Measurements from ENCODE around the gene ELMO1.

ELMO1 gene

DNA sequence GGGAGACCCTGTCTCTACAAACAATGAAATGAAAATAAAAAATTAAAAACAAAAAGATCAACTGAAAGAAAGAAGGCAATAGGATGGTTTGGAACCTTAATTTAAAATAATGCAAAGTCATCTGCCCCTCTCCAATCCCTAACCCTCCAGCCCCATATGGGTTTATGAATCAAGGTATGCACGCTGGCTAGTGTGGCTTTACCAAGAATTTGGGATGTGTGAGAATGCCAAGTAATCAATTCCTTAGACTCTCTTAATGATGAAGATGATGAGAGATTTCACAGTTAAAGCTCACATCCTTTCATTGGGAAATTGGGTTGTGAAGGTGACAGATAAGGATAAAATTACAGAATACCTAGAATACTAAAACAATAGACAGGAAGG is 577.3 kb downstream of the ELMO1 start:
- no peak for DNase-seq (ENCODE audit: low spot score)

DNA sequence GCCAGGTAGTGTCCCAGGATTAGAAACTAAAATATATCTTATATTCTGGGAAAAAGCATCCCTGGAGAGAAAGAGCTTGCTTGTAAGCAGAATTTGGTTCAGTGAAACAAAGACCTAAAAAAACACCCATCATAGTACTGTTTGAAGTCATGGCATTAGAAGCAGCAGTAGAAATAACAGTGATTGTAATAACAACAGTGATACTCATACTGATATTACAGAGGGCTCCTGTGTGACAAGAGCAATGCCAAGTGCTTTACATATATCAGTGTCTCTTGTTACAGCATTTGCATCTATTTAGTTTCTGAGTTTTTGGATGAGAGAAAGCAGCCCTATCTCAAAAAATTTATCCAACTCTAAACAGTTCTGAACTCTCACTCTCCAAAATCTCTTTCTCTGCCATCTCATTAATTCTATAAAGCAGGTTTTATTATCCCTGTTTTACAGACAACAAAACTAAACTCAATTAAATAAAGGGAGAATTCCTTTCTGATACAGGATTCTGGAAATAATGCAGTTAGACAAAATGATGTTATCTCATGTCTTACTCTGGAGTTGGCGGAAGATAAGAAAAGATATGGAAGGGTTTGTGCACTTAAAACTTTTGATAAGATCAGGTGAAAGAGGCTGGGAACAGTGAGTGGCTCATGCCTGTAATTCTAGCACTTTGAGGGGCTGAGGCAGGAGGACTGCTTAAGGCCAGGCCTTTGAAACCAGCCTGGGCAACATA is 577.9 kb downstream of the ELMO1 start:
- DNase-seq (ENCODE audit: low spot score): no peak

DNA sequence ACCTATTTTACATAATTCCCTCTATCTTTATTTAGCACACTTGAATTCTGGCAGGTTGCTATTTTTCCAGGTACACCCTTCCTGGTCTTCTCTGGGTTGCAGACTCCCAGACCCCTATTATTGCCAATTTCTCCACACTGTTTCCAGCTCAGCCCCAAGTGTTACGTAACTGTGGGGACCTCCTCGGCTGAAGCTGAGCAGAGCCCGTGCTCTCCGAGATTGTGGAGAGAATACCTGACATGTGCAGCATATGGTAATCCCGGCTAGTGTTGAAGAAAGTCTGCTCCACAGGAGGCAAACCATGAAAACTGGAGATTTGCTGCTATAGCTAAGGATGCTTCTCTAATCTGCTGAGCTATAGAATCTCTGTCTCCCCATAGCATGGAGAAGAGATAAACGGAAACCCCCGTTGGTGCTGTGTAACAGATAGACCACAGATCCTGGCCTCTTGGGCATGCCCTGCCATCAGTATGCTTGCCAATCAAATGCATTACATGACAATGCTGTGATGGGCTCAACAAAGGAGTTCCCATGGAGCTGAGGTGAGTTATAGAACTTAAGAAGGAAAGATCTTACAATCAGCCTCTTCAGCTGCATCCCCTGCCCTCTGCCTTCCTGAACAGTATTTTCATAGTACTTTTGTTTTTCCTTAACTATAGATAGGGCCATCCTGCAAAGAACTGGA is 579.8 kb downstream of the ELMO1 start:
- DNase-seq (ENCODE audit: low spot score): no peak

DNA sequence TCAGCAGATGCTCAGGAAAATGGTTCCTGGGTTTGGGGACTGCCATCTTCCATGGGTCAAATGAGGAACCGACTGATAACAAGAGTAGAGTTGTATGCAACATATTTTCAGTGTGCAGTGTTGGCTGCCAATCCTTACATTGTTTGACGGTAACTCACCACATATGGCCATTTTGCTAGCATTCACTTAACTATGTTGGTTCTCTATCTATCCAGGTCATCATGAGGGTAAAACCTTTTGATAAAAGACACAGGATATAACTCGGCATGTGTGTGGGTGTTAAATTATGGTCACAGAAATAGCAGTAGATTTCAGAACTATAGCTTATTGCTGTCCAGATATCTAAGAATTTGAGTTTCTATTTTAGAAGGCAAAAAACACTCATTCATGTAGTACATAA is 583.6 kb downstream of the ELMO1 start:
- no peak for DNase-seq (ENCODE audit: low spot score)

DNA sequence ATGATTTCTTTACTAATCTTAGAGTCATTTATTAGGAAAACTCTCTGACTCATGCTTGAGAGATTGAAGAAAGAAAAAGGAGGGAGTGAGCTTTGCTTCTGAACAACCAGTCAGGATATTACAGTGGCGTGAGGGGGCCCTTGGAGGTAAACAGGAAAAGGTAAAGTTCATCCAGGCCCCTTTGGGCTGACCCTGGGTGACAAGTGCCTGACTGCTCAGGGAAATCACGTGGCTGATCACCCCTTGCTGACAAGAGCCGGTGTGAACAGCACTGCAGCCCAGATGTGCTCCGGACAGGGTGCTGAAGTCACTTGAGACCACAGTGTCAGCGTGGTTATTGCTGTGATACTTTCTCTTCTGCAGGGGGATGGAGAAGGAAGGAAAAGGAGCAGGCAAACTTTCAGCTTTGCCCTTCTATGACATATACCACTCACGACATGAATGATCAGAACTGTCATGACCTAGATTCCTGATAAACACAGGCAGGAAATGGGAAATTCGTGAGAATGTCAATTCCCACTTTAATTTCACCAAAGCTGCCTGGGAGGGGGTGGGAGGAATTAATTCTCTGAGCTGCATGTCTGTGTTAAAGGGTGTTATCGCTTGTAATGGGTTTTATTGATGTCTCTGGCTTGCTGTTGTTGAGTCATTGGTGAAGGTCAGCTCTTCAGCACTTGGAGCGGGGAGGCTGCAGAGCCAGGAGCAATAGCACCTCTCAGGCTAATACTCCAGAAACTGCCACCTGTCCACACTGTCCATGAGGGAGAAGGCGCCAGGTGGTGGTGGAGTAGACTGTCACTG is 584.6 kb downstream of the ELMO1 start:
- DNase-seq (ENCODE audit: low spot score): no peak

DNA sequence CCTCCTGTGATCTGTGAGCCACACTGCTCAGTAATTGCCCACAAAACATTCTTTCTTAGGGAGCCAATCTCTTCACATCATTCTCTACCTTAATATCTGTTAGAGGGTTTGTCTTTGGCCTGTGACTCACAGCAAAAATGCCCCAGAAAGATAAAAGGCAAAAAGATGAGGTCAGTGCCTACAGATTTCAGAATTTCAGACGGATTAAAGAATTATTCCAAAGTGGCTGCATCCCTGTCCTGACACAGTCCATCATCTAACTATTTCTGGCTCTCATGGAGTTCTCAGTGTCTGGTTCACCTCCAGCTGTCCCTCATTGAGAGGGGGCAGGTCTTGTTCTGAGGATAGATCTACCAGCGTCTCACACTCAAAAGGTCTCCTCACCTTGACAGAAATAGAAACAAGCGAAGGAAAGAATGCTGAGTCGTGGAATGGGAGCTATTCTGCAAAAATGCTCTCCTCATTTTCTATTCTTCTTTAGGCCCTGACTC is 585.8 kb downstream of the ELMO1 start:
- no peak for DNase-seq (ENCODE audit: low spot score)

DNA sequence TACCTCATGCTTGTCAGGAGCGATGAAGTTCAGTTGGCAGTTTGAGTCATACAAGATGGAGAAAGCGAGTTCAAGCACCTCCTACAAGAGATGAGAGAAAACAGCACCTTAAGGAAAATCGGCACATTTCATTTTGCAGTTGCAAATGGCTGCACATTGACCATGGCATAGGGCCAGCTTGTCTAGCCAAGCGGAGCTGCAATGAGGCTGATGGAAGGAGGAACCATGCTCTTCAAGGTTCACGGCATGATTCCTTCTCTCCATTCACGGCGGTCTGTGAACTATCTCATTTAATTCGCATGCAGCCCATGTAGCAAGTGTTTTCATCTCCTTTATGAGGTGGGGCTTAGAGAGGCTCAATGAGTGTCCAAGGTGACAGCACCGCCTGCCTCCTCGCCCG is 587.0 kb downstream of the ELMO1 start:
- no peak for DNase-seq (ENCODE audit: low spot score)

DNA sequence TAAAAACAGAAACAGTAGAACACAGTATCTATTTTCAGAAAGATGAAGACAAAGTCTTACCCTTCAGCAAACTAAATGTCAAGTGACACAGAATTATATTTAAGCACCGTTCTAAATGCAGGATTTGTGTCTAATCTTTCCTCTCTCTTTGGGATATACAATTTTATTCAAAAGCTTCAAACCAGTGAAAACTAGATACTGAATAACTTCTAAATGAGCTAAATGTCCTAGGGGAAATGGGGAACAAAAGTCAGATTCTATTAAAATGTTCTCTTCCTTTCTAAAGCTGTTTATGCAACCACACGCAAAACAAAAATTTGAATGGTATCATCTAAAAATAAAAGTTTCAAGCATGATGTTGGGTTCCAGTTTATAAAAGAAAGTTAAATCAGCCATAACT is 588.0 kb downstream of the ELMO1 start:
- DNase-seq (ENCODE audit: low spot score): no peak

DNA sequence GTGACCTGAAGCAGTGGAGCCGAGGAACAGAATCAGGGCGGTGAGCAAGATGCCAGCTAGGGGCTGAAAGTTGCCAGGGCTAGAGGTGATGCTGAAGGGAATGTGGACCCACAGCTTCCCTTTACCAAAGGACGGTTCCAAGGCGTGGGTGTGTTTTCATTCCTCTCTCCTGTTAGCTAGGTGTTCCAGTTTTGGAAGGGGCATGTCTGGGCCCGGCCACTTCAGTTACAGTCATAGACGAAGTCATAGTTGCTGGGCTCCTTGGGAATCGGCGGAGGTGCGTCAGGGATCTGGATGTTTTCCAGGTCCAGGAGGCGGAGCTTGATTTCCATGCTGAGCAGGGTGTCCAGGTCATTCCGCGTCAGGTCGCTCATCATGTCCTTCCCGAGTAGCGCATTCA is 593.3 kb downstream of the ELMO1 start:
- no peak for DNase-seq (ENCODE audit: low spot score)

DNA sequence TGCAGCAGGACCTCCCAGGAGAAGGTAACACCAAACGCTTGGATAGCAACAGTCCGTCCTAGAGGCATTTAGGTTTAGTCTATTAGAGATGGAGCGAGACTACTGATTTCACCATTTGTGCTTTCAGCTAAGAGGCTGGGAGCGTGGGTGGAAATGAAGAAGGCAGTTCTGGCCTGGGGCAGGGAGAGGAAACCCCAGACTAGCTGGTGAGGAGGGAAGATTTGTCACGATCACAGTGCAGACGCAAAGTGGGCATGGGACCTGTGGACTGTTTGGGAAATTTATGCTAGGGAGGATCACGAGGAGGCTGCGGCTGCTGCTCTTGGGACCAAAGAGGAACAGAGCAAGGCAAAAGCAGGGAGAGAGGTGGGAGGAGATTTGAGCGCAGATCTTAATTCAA is 594.0 kb downstream of the ELMO1 start:
- no peak for DNase-seq (ENCODE audit: low spot score)

DNA sequence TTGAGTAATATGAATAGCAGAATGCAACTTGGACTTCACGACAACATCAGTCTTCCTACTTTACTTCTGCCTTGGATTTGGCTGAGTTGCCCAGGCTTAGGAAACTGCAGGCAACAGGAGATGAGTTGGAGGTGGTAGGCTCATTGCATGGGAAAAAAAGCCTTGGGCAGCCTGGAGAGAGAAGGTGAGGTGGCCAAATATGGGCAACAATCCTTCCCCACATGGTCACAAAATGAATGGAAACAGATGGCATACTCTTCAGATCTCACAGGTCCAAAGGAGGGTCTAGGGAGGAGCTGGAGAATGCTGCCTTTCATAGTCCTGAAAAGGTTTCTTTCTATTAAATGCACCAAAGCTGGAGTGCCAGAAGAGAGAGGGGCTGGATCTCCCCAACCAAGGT is 595.7 kb downstream of the ELMO1 start:
- DNase-seq (ENCODE audit: low spot score): no peak

DNA sequence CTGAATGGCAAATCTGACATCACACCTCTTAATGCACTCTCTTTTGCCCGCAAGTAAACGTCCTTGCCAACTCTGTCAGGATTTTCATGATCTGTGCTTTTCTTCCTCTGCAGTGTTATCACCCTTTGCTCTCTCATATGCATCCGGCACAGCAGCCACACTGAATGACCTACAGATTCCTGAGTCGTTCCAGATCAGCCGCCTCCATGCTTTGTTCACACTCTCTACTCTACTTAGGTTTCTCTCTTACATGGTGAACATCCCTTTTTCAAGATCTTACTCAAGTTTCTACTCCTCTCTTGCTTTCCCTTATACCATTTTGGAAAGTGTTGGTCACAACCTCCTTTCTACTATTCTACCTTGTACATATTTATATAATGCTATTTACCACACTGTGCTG is 596.6 kb downstream of the ELMO1 start:
- no peak for DNase-seq (ENCODE audit: low spot score)

DNA sequence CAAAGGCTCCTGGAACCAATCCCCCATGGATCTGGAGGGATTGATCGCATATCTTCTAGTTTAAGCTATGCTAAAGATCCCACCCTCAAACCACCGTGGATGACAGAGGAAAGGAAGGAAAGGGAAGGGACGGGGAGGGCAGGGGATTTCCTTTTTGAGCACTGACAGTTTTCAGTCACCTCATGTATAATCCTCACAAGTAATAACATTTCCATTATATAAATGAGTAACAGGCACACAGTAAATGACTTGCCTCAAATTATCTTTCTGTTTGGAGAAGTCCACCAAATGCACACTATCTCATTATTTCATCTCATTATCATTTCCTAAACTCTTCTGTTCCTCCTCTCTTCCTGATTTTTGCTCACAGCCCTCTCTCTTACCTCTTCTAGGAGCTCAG is 597.3 kb downstream of the ELMO1 start:
- no peak for DNase-seq (ENCODE audit: low spot score)

DNA sequence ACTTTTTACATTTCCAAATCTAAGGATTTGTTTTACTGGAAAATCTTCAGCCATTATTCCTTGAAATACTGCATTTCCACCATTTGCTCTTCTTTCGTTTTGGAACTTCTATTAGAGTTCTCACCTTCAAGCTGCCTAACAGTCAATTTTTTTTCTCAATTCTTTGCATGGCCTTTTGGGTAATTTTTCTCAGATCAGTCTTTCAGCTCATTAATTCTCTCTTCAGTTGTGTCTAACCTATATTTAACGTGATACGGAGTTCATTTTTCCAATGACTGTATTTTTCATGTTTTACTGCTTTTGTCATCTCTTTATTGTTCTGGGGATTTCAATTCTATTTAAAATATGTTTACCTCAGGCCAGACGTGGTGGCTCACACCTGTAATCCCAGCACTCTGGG is 600.7 kb downstream of the ELMO1 start:
- DNase-seq (ENCODE audit: low spot score): no peak

DNA sequence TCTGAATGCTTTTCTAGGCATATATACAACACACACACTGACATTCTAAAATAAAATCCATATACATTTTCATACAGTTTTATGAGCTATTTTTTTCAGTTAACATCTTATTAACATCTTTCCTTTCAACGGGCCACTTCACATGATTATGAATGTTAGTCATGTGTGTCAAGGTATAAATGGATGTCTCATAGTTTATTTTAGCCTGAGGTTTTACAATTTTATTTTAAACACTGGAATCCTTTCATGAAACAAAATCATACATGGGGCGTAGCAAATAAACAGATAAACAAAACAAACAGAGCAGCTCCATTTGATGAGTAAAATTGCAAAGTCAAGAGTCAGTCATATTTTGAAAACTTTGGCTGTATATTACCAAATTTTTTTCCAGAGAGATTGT is 604.3 kb downstream of the ELMO1 start:
- DNase-seq (ENCODE audit: low spot score): no peak

DNA sequence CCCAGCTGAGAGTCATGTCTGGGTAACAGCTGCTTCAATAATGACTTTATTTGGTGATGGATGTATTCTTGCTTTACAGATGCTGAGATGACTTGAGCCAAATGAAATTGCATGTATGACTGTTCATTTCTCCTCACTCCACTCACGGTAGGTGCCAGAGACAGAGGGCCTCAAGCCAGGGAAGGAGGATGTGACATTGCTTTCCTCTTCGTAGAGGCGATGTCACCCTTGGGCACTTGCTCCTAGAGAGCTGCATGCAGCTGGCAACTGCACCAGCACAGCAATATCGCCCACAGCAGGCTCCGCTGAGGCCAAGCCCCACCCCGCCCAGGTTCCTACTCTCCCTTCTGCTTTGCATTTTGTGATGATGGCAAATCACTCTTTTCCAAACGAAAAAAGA is 607.8 kb downstream of the ELMO1 start:
- DNase-seq (ENCODE audit: low spot score): no peak

DNA sequence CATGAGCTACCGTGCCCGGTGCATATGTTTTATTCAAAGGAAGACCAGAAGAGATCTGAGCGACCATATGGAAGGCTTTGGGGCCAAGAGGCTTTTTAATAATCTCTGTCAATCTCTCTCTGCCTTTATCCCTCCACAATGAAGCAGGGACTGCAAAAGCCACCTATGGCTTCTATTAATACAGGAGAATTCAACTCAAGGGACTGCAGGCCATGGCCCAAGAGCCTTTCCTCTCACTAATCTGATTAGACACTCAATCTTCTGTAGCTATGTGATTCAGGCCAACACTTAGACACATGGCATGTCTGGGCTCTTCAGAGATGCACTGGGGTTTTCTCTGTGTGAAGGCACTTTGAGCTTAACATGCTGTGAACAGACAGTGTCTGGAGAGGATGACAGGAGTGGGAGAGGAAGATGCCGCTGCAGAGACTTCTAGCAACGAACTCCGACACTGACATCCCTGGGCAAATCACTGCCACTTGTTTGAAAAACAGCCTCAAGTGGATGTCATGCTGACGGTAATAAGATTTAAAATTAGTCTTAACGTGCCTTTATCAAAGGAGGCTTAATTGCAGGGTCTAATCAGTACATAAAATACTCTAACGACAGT is 609.9 kb downstream of the ELMO1 start:
- DNase-seq (ENCODE audit: low spot score): no peak

DNA sequence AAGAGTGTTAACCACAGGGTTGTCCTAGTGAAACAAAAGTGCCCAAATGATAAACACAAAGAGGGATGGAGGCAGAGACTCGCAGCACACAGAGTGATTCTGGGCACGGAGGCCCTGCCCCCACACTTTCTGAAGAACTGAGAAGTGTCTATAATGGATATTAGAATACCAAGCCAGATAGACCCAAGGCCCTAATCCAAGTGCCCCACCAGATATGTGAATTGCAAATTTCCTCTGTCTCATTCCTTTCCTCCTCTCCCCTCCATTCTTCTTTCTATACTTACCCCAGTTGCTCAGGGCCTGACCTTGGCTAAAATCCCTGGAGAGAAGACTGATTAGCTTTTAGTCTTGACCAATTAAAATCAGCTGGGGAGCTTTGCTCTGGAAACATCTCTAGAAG is 617.6 kb downstream of the ELMO1 start:
- DNase-seq (ENCODE audit: low spot score): no peak

DNA sequence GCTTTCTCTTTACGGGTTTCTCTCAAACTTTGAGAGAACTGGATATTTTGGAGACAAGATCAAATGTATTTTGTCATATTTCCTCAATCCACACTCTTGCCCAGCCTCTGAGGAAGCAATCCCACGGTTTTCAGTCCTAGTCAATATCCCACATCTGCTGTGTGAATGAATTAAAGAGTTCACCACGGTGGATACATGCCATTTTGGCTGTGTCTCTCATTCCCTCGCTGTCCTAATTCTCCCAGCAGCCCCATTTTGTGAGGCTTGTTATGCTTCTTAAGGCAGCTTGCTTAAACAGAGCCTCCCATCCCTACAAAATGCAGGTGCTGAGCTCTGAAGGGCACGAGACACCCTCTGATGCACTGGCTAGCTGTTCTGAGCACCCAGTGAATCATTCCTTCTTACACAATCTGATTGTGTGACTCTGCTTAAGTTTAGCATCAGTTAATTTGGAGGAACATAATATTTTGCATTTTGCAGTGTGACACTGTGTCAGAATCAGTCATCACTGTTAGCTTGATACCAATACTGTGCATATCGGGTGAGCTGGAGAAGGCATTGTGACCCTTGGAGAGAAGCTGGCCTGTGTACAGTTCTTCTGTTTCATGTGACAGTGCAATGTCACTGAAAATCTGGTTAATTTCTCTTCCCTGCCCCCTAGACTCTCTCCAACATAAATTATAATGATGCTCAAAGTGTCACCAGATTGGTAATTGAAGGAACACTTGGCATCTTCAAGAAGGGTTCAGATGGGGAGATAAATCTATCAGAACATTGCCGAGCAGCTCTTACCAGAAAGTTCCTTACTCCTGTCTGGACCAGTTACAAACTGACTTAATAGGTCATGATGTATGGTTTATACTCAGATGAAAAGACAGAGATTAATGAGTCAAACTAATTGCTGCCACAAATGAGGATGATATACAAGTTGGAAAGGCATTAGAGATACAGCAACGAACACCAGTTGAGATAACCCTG is 620.6 kb downstream of the ELMO1 start:
- DNase-seq (ENCODE audit: low spot score): no peak

DNA sequence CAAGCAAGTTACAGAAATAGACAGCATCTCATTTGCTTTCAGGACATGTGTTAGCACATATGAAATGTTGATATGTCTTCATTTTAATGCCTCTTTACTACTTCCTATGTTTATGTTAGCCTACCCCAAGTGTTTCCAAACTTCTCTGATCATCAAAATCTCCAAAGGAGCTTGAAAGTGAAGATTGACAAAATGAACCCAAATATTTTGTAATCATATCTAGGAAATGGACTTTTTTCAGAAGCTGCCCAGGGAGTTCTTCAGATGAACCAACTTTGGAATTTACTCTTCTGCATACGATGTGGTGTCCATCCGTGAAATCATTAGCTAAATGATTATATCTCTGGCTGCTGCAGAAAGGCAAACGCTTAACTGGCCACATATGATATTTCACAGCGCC is 623.2 kb downstream of the ELMO1 start:
- DNase-seq (ENCODE audit: low spot score): no peak

DNA sequence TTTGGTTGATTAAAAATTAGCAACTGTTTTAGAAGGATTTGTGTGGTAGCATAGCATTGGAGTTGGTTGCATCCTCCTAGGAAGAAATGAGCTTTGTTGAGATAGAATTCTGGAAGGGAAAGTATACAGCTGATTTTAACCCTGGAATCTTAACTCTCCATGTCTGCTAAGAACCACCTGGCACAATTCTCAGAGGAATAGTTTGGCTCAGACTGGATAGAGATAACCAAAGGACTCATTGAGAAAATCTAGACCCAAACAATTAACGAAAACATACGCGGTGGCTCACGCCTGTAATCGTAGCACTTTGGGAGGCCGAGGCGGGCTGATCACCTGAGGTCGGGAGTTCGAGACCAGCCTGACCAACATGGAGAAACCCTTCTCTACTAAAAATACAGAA is 625.3 kb downstream of the ELMO1 start:
- DNase-seq (ENCODE audit: low spot score): no peak

Data from AG08396 (cell line).